ENCODE results near the gene RNF208.

The RNF208 gene

GRCh38 chr9:137230705-137231371 lies 8.8 kb upstream of the RNF208 start, which contains the start of gene SLC34A3:
Gene SLC34A3, plus strand, starts transcription at chr9:137230901. Its CDS starts 802 bp downstream, at chr9:137231703.
- TF ChIP-seq CTCF (IDR thresholded peaks at IDR 0.05; ENCODE audit: insufficient read depth, low read length, poor library complexity, severe bottlenecking) (no peak), EZH2phosphoT487 (conservative IDR thresholded peaks at IDR 0.05; ENCODE audit: low read length) (no peak)
- no peak within 1 kb of the TSS for H2AFZ ChIP-seq (ENCODE audit: low read depth, low read length, severe bottlenecking)
- H3K9me2 ChIP-seq (replicated peaks; ENCODE audit: insufficient read depth, low read length) = no peaks in the 10 kb centered on the region
- H3F3A ChIP-seq (ENCODE audit: insufficient read depth) = no peaks in the 10 kb centered on the region
- no peak within 1 kb of the TSS for H3K4me2 ChIP-seq (ENCODE audit: low read depth, low read length, poor library complexity, severe bottlenecking)
- no peak within 1 kb of the TSS for H3K4me3 ChIP-seq (ENCODE audit: insufficient read depth, low read length, poor library complexity, severe bottlenecking)
- H3K27ac ChIP-seq (ENCODE audit: low read depth, low read length) = no peak within 1 kb of the TSS
- no peaks in the 10 kb centered on the region for H3K27me3 ChIP-seq (ENCODE audit: low read length)
- H3K9ac ChIP-seq (ENCODE audit: low read length) = no peak within 1 kb of the TSS
- no peaks in the 10 kb centered on the region for H3K79me2 ChIP-seq (ENCODE audit: insufficient read depth, low read length)
- no peaks in the 10 kb centered on the region for H4K20me1 ChIP-seq (ENCODE audit: low read depth, low read length)
- no peaks in the 10 kb centered on the region for H3K36me3 ChIP-seq (ENCODE audit: low read length)
- H3K9me3 ChIP-seq (ENCODE audit: insufficient read depth, low read length) = no peaks in the 10 kb centered on the region

- no peak overlapping the region for H3K27ac ChIP-seq (ENCODE audit: low read depth, low read length)
- H3K36me3 ChIP-seq (ENCODE audit: low read length) = no peaks in the 10 kb centered on the region
- no peak overlapping the region for H2AFZ ChIP-seq (ENCODE audit: low read depth, low read length, severe bottlenecking)
- H3K9ac ChIP-seq (ENCODE audit: low read length) = no peak overlapping the region
- no peaks in the 10 kb centered on the region for H3K79me2 ChIP-seq (ENCODE audit: insufficient read depth, low read length)
- no peaks in the 10 kb centered on the region for H4K20me1 ChIP-seq (ENCODE audit: low read depth, low read length)
- TF ChIP-seq EZH2phosphoT487 (conservative IDR thresholded peaks at IDR 0.05; ENCODE audit: low read length) (no peak), CTCF (IDR thresholded peaks at IDR 0.05; ENCODE audit: insufficient read depth, low read length, poor library complexity, severe bottlenecking) (no peak)
- no peaks in the 10 kb centered on the region for H3K27me3 ChIP-seq (ENCODE audit: low read length)
- no peak overlapping the region for H3K4me2 ChIP-seq (ENCODE audit: low read depth, low read length, poor library complexity, severe bottlenecking)
- H3K4me3 ChIP-seq (ENCODE audit: insufficient read depth, low read length, poor library complexity, severe bottlenecking) = no peak overlapping the region
- no peaks in the 10 kb centered on the region for H3F3A ChIP-seq (ENCODE audit: insufficient read depth)
- H3K9me3 ChIP-seq (ENCODE audit: insufficient read depth, low read length) = no peaks in the 10 kb centered on the region
- no peaks in the 10 kb centered on the region for H3K9me2 ChIP-seq (replicated peaks; ENCODE audit: insufficient read depth, low read length)
Measured at GRCh38 chr9:137229903-137230704, 8.1 kb upstream of the RNF208 start.

- Histone ChIP-seq H3K79me2 (ENCODE audit: insufficient read depth, low read length) (no peaks in the 10 kb centered on the region), H3K9ac (ENCODE audit: low read length) (no peak overlapping the region), H3K27me3 (ENCODE audit: low read length) (no peaks in the 10 kb centered on the region), H3K36me3 (ENCODE audit: low read length) (no peaks in the 10 kb centered on the region), H3K27ac (ENCODE audit: low read depth, low read length) (no peak overlapping the region), H4K20me1 (ENCODE audit: low read depth, low read length) (no peaks in the 10 kb centered on the region), H2AFZ (ENCODE audit: low read depth, low read length, severe bottlenecking) (no peak overlapping the region), H3K4me3 (ENCODE audit: insufficient read depth, low read length, poor library complexity, severe bottlenecking) (no peak overlapping the region), H3K9me2 (replicated peaks; ENCODE audit: insufficient read depth, low read length) (no peaks in the 10 kb centered on the region), H3K4me2 (ENCODE audit: low read depth, low read length, poor library complexity, severe bottlenecking) (no peak overlapping the region), H3F3A (ENCODE audit: insufficient read depth) (no peaks in the 10 kb centered on the region), H3K9me3 (ENCODE audit: insufficient read depth, low read length) (no peaks in the 10 kb centered on the region)
- no peak for TF ChIP-seq EZH2phosphoT487 (conservative IDR thresholded peaks at IDR 0.05; ENCODE audit: low read length)
- no peak for TF ChIP-seq CTCF (IDR thresholded peaks at IDR 0.05; ENCODE audit: insufficient read depth, low read length, poor library complexity, severe bottlenecking)
Measured at GRCh38 chr9:137228968-137229896, 7.2 kb upstream of the RNF208 start.
